K562 (cell line): ENCODE results near the gene PDE11A. TPM values are rescaled to one million over a fixed set of nuclear protein-coding genes. Genes with fewer than 3 reads are reported as not detected.

Experiments
- ATF1 ChIP-seq, 2 experiments: fragments of 450-650 bp in 1 of 2; IDR thresholded peaks; 2 replicates each; pipeline ENCODE4 v1.6.1; 2016; ENCODE audit warnings: missing compliant biosample characterization in 1 of 2, missing genetic modification characterization in 1 of 2
- ATF7 ChIP-seq: fragments of 450-650 bp; IDR thresholded peaks from 2 replicates; pipeline ENCODE4 v1.7.1; 2014; ENCODE audit warnings: mild to moderate bottlenecking, moderate library complexity
- BCLAF1 ChIP-seq, 2 experiments: fragments of 450-650 bp in 1 of 2; IDR thresholded peaks; 2 replicates each; pipeline ENCODE4 v1.6.1; 2011 to 2017; ENCODE audit warnings: low read depth in 2 of 2, antibody characterized with exemption in 1 of 2, borderline replicate concordance in 1 of 2, low read length in 1 of 2, mild to moderate bottlenecking in 1 of 2, mixed read lengths in 1 of 2; ENCODE audit not compliant: control insufficient read depth in 1 of 2
- EHMT2 ChIP-seq: fragments of 450-650 bp; IDR thresholded peaks from 2 replicates; pipeline ENCODE4 v1.6.1; 2018; ENCODE audit warnings: antibody characterized with exemption
- ELK3 ChIP-seq: fragments of 450-650 bp; formaldehyde crosslinking; IDR thresholded peaks from 2 replicates; pipeline ENCODE4 v1.4.0; 2020; ENCODE audit warnings: mild to moderate bottlenecking
- EP300 ChIP-seq: IDR thresholded peaks from 2 replicates; pipeline ENCODE4 v1.6.1; 2012; ENCODE audit warnings: low read length, improper control_type of control experiment
- FOXJ2 ChIP-seq: fragments of 200-800 bp; sonication (Bioruptor generic); IDR thresholded peaks from 2 replicates; pipeline ENCODE4 v1.6.1; 2016; ENCODE audit warnings: missing genetic modification characterization, missing compliant biosample characterization
- KAT7 ChIP-seq: sonication (generic); formaldehyde crosslinking; IDR thresholded peaks from 2 replicates; pipeline ENCODE4 v1.8.0; 2022; ENCODE audit warnings: missing genetic modification reagents, mild to moderate bottlenecking, borderline replicate concordance
- KLF16 ChIP-seq: IDR thresholded peaks from 2 replicates; pipeline ENCODE4 v1.6.1; 2016; ENCODE audit warnings: antibody characterized with exemption
- NBN ChIP-seq: fragments of 450-650 bp; IDR thresholded peaks from 2 replicates; pipeline ENCODE4 v1.6.1; 2016; ENCODE audit warnings: low read depth, mild to moderate bottlenecking
- NR4A1 ChIP-seq, 2 experiments: fragments of 250-450 bp in 1 of 2; fragments of 450-650 bp in 1 of 2; sonication (Bioruptor Pico) in 1 of 2; IDR thresholded peaks; 2 replicates each; pipeline versions ENCODE4 v1.4.0 to v1.6.1; 2016 to 2020; ENCODE audit warnings: mild to moderate bottlenecking in 2 of 2, missing compliant biosample characterization in 1 of 2, missing genetic modification characterization in 1 of 2, moderate library complexity in 1 of 2
- SIX5 ChIP-seq, 2 experiments: IDR thresholded peaks; 2 replicates each; pipeline ENCODE4 v1.6.1; 2011; ENCODE audit warnings: low read length in 2 of 2, borderline replicate concordance in 1 of 2, low read depth in 1 of 2, mild to moderate bottlenecking in 1 of 2, moderate library complexity in 1 of 2; ENCODE audit not compliant: insufficient read depth in 1 of 2
- SMARCC2 ChIP-seq: fragments of 450-650 bp; IDR thresholded peaks from 2 replicates; pipeline ENCODE4 v1.6.1; 2017; ENCODE audit warnings: antibody characterized with exemption, moderate library complexity, mild to moderate bottlenecking, low read depth
- SUPT5H ChIP-seq: fragments of 450-650 bp; IDR thresholded peaks from 2 replicates; pipeline ENCODE4 v1.6.1; 2016
- THRA ChIP-seq: fragments of 450-650 bp; IDR thresholded peaks from 2 replicates; pipeline ENCODE4 v1.6.1; 2017; ENCODE audit warnings: mild to moderate bottlenecking, moderate library complexity
- ZBTB9 ChIP-seq: fragments of 450-650 bp; formaldehyde crosslinking; IDR thresholded peaks from 2 replicates; pipeline ENCODE4 v1.4.0; 2020; ENCODE audit warnings: mild to moderate bottlenecking, moderate library complexity
- ZNF24 ChIP-seq: fragments of 450-650 bp; IDR thresholded peaks from 2 replicates; pipeline ENCODE4 v1.6.1; 2016
- ZNF445 ChIP-seq: fragments of 250-450 bp; sonication (Bioruptor Pico); IDR thresholded peaks from 2 replicates; pipeline ENCODE4 v1.4.0; 2020; ENCODE audit warnings: low read depth, mild to moderate bottlenecking, moderate library complexity
- polyA plus RNA-seq, 8 experiments: library from polyadenylated mRNA; depleted of rRNA in 4 of 8; stranded (reverse) in 5 of 8; unstranded in 3 of 8; fragments of >200 nt; fragmentation: Nextera tagmentation in 2 of 8; fragmentation: Illumina TruSeq in 1 of 8; extraction: Ambion mirVana in 2 of 8; extraction: Trizol in 1 of 8; gene quantifications; 2 replicates each; pipeline versions ENCODE4 v1.2.1 to v1.2.3, GENCODE V29; 2011 to 2014; ENCODE audit warnings: inconsistent platforms in 1 of 8, missing spikeins in 1 of 8
- total RNA-seq, 7 experiments: library from RNA; depleted of rRNA in 6 of 7; stranded (reverse); fragments of >200 nt in 6 of 7; fragmentation: Illumina TruSeq in 2 of 7; extraction: Trizol in 2 of 7; gene quantifications; 2 replicates each; pipeline versions ENCODE4 v1.2.1 to v1.2.3, GENCODE V29; 2011 to 2021; ENCODE audit warnings: low replicate concordance in 1 of 7

The PDE11A gene
- total and polyA plus RNA-seq, 9 of the 15 experiments (the other 6 are each of a cell fraction or from before 2014, with no cell fraction given): 3.2 to 22.1 (median 5.7) TPM

GRCh38 chr2:178074123-178075005 lies 1.8 kb upstream of the PDE11A start (continued):
- 0 out of 4 replicates have a peak, but pooled peaks of 1 of the 2 experiments have one; percentile 40 for TF ChIP-seq BCLAF1 (IDR thresholded peaks at IDR 0.05; ENCODE audit: borderline replicate concordance in 1 of 2, control insufficient read depth in 1 of 2, low read depth in 2 of 2, low read length in 1 of 2)
- TF ChIP-seq SMARCC2: peak; percentile 89; the same call in 1 of the 2 replicates
- 0 out of 2 replicates have a peak, but pooled peaks have one; percentile 15 for TF ChIP-seq ZNF24
- 0 out of 2 replicates have a peak, but pooled peaks have one; percentile 5 for TF ChIP-seq ELK3 (CRISPR knock-in tag)
- TF ChIP-seq SUPT5H: 0 out of 2 replicates have a peak, but pooled peaks have one; percentile 14
- peak; percentile 74 for TF ChIP-seq FOXJ2 (tag)
- no peak for TF ChIP-seq KAT7 (CRISPR knock-in tag)
- TF ChIP-seq SIX5 (IDR thresholded peaks at IDR 0.05; ENCODE audit: borderline replicate concordance in 1 of 2, insufficient read depth in 1 of 2, low read depth in 1 of 2, low read length in 2 of 2): no peak
- TF ChIP-seq NBN: peak; percentile 47; the same call in 1 of the 2 replicates
- TF ChIP-seq KLF16: peak; percentile 70; the same call in 1 of the 2 replicates
- TF ChIP-seq THRA: no peak
- TF ChIP-seq EP300: peak; percentile 54; the same call in 1 of the 2 replicates
- TF ChIP-seq ZBTB9 (CRISPR knock-in tag): no peak
- TF ChIP-seq EHMT2: peak; percentile 12; the same call in 1 of the 2 replicates
- peak; percentile 87 for TF ChIP-seq ATF7
- TF ChIP-seq ATF1 (CRISPR knock-in tag; IDR thresholded peaks at IDR 0.05): no peak
- TF ChIP-seq ATF1 (tag; IDR thresholded peaks at IDR 0.05): peak; percentile 27; the same call in 1 of the 2 replicates
- no peak for TF ChIP-seq ZNF445 (CRISPR knock-in tag)
- TF ChIP-seq NR4A1 (CRISPR knock-in tag; IDR thresholded peaks at IDR 0.05): no peak
- 0 out of 2 replicates have a peak, but pooled peaks have one; percentile 49 for TF ChIP-seq NR4A1 (tag; IDR thresholded peaks at IDR 0.05)
